K562 (cell line): Measurements from ENCODE around the gene TRMT44. TPM values are rescaled to one million over a fixed set of nuclear protein-coding genes. Genes with fewer than 3 reads are reported as not detected.

Source experiments
- ARID2 ChIP-seq: fragments of 450-650 bp; IDR thresholded peaks from 2 replicates; pipeline ENCODE4 v1.6.1; 2017; ENCODE audit warnings: antibody characterized with exemption, mild to moderate bottlenecking
- ASH1L ChIP-seq: fragments of 450-650 bp; IDR thresholded peaks from 2 replicates; pipeline ENCODE4 v1.6.1; 2018; ENCODE audit warnings: borderline replicate concordance, mild to moderate bottlenecking, low read depth; ENCODE audit not compliant: partially characterized antibody
- BRD9 ChIP-seq: fragments of 450-650 bp; IDR thresholded peaks from 2 replicates; pipeline ENCODE4 v1.6.1; 2018; ENCODE audit warnings: low read depth; ENCODE audit not compliant: partially characterized antibody
- CC2D1A ChIP-seq: fragments of 450-650 bp; IDR thresholded peaks from 2 replicates; pipeline ENCODE4 v1.6.1; 2017; ENCODE audit warnings: mild to moderate bottlenecking
- CEBPB ChIP-seq: fragments of 450-650 bp; IDR thresholded peaks from 2 replicates; pipeline ENCODE4 v1.6.1; 2016; ENCODE audit warnings: missing genetic modification characterization, missing compliant biosample characterization
- CREB1 ChIP-seq, 2 experiments: sonication (generic) in 1 of 2; formaldehyde crosslinking in 1 of 2; IDR thresholded peaks; 2 replicates each; pipeline versions ENCODE4 v1.6.1 to v1.8.0; 2012 to 2022; ENCODE audit warnings: inconsistent platforms in 1 of 2, mild to moderate bottlenecking in 1 of 2, missing genetic modification reagents in 1 of 2, moderate library complexity in 1 of 2
- CTCF ChIP-seq, 3 experiments: IDR thresholded peaks in 2 of 3; conservative IDR thresholded peaks in 1 of 3; 2 replicates each; pipeline ENCODE4 v1.5.1; 2011 to 2012; ENCODE audit warnings: low read length in 3 of 3, mild to moderate bottlenecking in 3 of 3, control low read depth in 2 of 3, improper control_type of control experiment in 1 of 3, inconsistent platforms in 1 of 3, low read depth in 1 of 3, mixed read lengths in 1 of 3, moderate library complexity in 1 of 3; ENCODE audit not compliant: insufficient read depth in 2 of 3
- CXXC5 ChIP-seq: fragments of 250-450 bp; sonication (Bioruptor Pico); IDR thresholded peaks from 2 replicates; pipeline ENCODE4 v1.8.0; 2022; ENCODE audit warnings: inconsistent platforms, mild to moderate bottlenecking, moderate library complexity
- DEAF1 ChIP-seq: fragments of 450-650 bp; formaldehyde crosslinking; IDR thresholded peaks from 2 replicates; pipeline ENCODE4 v1.4.0; 2020; ENCODE audit warnings: mild to moderate bottlenecking, moderate library complexity
- ETV1 ChIP-seq: fragments of 450-650 bp; conservative IDR thresholded peaks from 2 replicates; pipeline ENCODE4 v1.6.1; 2016; ENCODE audit warnings: missing genetic modification characterization, control low read depth, low read depth, missing compliant biosample characterization
- ETV5 ChIP-seq: sonication (generic); formaldehyde crosslinking; IDR thresholded peaks from 2 replicates; pipeline ENCODE4 v1.4.0; 2020; ENCODE audit warnings: low read depth, mild to moderate bottlenecking, missing genetic modification reagents
- HDAC1 ChIP-seq, 2 experiments: fragments of 450-650 bp; IDR thresholded peaks; 2 replicates each; pipeline ENCODE4 v1.6.1; 2016 to 2017; ENCODE audit warnings: inconsistent platforms in 1 of 2, mild to moderate bottlenecking in 1 of 2, moderate library complexity in 1 of 2
- HDGF ChIP-seq: fragments of 450-650 bp; IDR thresholded peaks from 2 replicates; pipeline ENCODE4 v1.6.1; 2016
- NBN ChIP-seq: fragments of 450-650 bp; IDR thresholded peaks from 2 replicates; pipeline ENCODE4 v1.6.1; 2016; ENCODE audit warnings: low read depth, mild to moderate bottlenecking
- RB1 ChIP-seq: fragments of 450-650 bp; IDR thresholded peaks from 2 replicates; pipeline ENCODE4 v1.6.1; 2017; ENCODE audit warnings: low read depth, mild to moderate bottlenecking
- RCOR1 ChIP-seq, 2 experiments: IDR thresholded peaks; 2 replicates each; pipeline ENCODE4 v1.6.1; 2012; ENCODE audit warnings: low read depth in 2 of 2, low read length in 2 of 2, borderline replicate concordance in 1 of 2, improper control_type of control experiment in 1 of 2
- TBL1XR1 ChIP-seq, 2 experiments: IDR thresholded peaks; 2 replicates each; pipeline ENCODE4 v1.6.1; 2012; ENCODE audit warnings: improper control_type of control experiment in 2 of 2, low read length in 2 of 2, mild to moderate bottlenecking in 1 of 2
- WHSC1 ChIP-seq: IDR thresholded peaks from one replicate; pipeline ENCODE4 v1.6.1; 2012; ENCODE audit warnings: low read length, control low read depth, inconsistent platforms
- YY1 ChIP-seq, 3 experiments: IDR thresholded peaks; 2 replicates each; pipeline ENCODE4 v1.6.1; 2011; ENCODE audit warnings: low read length in 2 of 3, mild to moderate bottlenecking in 2 of 3, moderate library complexity in 2 of 3, borderline replicate concordance in 1 of 3, control low read depth in 1 of 3, low read depth in 1 of 3; ENCODE audit not compliant: insufficient read depth in 3 of 3, insufficient replicate concordance in 2 of 3, control insufficient read depth in 1 of 3, insufficient read length in 1 of 3; ENCODE audit errors: extremely low read depth in 1 of 3
- ZFP36 ChIP-seq: fragments of 150-350 bp; IDR thresholded peaks from 2 replicates; pipeline ENCODE4 v1.6.1; 2018; ENCODE audit warnings: low read length, low read depth; ENCODE audit not compliant: partially characterized antibody
- polyA plus RNA-seq, 8 experiments: library from polyadenylated mRNA; depleted of rRNA in 4 of 8; stranded (reverse) in 5 of 8; unstranded in 3 of 8; fragments of >200 nt; fragmentation: Nextera tagmentation in 2 of 8; fragmentation: Illumina TruSeq in 1 of 8; extraction: Ambion mirVana in 2 of 8; extraction: Trizol in 1 of 8; gene quantifications; 2 replicates each; pipeline versions ENCODE4 v1.2.1 to v1.2.3, GENCODE V29; 2011 to 2014; ENCODE audit warnings: inconsistent platforms in 1 of 8, missing spikeins in 1 of 8
- total RNA-seq, 7 experiments: library from RNA; depleted of rRNA in 6 of 7; stranded (reverse); fragments of >200 nt in 6 of 7; fragmentation: Illumina TruSeq in 2 of 7; extraction: Trizol in 2 of 7; gene quantifications; 2 replicates each; pipeline versions ENCODE4 v1.2.1 to v1.2.3, GENCODE V29; 2011 to 2021; ENCODE audit warnings: low replicate concordance in 1 of 7

The TRMT44 gene
- total and polyA plus RNA-seq, 9 of the 15 experiments (the other 6 are each of a cell fraction or from before 2014, with no cell fraction given) = 1.2 to 18.6 (median 10.0) TPM

DNA sequence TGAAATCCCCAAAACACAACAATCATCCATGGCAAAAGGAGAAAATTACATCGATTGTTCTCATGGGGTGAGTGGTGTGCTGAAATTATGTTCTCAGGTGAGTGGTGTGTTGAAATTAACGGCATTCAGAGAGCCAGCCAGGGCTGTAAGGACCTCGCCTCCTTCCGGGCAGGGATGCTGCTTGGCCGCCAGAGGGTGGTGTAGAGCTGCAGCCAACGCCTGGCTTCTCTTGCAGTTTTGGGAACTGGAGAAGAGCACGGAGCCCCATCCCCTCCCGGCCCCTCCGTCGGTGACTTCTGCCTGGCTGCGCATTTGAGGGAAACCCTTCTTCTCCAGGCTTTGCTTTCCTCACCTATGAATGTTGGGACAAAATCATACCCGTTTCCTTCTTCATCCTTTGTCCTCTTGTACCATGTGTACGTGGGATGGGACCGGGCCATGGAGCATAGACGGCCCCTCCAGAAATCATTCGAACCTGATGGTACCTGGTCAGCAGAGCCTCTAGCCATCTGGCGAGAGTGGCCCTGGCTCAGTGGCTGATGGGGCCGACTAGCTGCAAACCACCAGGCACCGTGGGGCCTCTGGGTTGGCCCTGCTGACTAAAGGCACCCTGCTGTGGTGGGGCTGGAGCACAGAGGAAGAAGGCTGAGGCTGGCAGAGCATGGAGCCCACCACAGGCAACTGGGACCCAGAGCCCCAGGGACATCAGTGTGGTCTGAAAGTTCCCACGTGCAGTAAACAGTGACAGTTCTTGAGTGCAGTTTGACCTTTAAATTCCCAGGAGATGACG lies 28.4 kb downstream of the TRMT44 start (continued):
- TF ChIP-seq ETV1 (tag) (peak; percentile 86), CXXC5 (CRISPR knock-in tag) (peak; percentile 49; the same call in 1 of the 2 replicates), CC2D1A (peak; percentile 86), ASH1L (no peak), HDGF (peak; percentile 81; the same call in 1 of the 2 replicates), ETV5 (CRISPR knock-in tag) (peak; percentile 80), CTCF (IDR thresholded peaks at IDR 0.05 in 2 of 3, conservative IDR thresholded peaks at IDR 0.05 in 1 of 3; ENCODE audit: insufficient read depth in 2 of 3, low read depth in 1 of 3, low read length in 3 of 3) (peak; percentile 93 to 95 (median 94)), ARID2 (peak; percentile 96), YY1 (IDR thresholded peaks at IDR 0.05; ENCODE audit: borderline replicate concordance in 1 of 3, control insufficient read depth in 1 of 3, extremely low read depth in 1 of 3, insufficient read depth in 3 of 3, insufficient read length in 1 of 3, insufficient replicate concordance in 2 of 3, low read depth in 1 of 3, low read length in 2 of 3) (peak in 1 of 3 experiments; percentile 9), BRD9 (peak; percentile 37), CREB1 (IDR thresholded peaks at IDR 0.05) (no peak), CREB1 (CRISPR knock-in tag; IDR thresholded peaks at IDR 0.05) (0 out of 2 replicates have a peak, but pooled peaks have one; percentile 26), WHSC1 (no peak), DEAF1 (CRISPR knock-in tag) (peak; percentile 94), ZFP36 (peak; percentile 30), RB1 (peak; percentile 21; the same call in 1 of the 2 replicates), TBL1XR1 (IDR thresholded peaks at IDR 0.05; ENCODE audit: low read length in 2 of 2) (no peak), CEBPB (peak; percentile 50; the same call in 1 of the 2 replicates), RCOR1 (IDR thresholded peaks at IDR 0.05; ENCODE audit: borderline replicate concordance in 1 of 2, low read depth in 2 of 2, low read length in 2 of 2) (peak in 1 of 2 experiments; percentile 74; a peak in 1 of 4 replicates), HDAC1 (IDR thresholded peaks at IDR 0.05) (no peak), NBN (0 out of 2 replicates have a peak, but pooled peaks have one; percentile 35)
- TF ChIP-seq, all 486 proteins: peak for 32
